Lower lobe of right lung (tissue), 2 donors: ENCODE data around the gene MLXIPL. TPM values are rescaled to one million over a fixed set of nuclear protein-coding genes. Genes with fewer than 3 reads are reported as not detected.

Experiments
- ATAC-seq, 2 donors: fragments of 200-7000 bp; cut with Tn5 transposase; one replicate each; pipeline ENCODE4 v1.9.1; 2020 to 2022; ENCODE audit warnings: mild to moderate bottlenecking in 2 of 2, moderate library complexity in 2 of 2
- DNase-seq: peaks from one replicate; pipeline ENCODE4 v3.0.0-alpha.2; 2020
- H3K27ac ChIP-seq: fragments of 200-600 bp; one replicate; pipeline ENCODE4 v1.8.0; 2022
- H3K27me3 ChIP-seq: fragments of 200-600 bp; one replicate; pipeline ENCODE4 v1.8.0; 2022; ENCODE audit warnings: low read depth
- H3K36me3 ChIP-seq: fragments of 200-600 bp; one replicate; pipeline ENCODE4 v1.8.0; 2022; ENCODE audit warnings: mild to moderate bottlenecking
- H3K4me1 ChIP-seq: fragments of 200-600 bp; one replicate; pipeline ENCODE4 v1.8.0; 2022
- H3K4me3 ChIP-seq: fragments of 200-600 bp; one replicate; pipeline ENCODE4 v1.8.0; 2022; ENCODE audit warnings: mild to moderate bottlenecking
- H3K9me3 ChIP-seq: fragments of 200-600 bp; one replicate; pipeline ENCODE4 v1.8.0; 2022
- intact Hi-C: fragments of 100-400 bp; cut with DNase I; formaldehyde crosslinking; loops from one replicate; pipeline ENCODE4 v1.11.0; 2022
- total RNA-seq: library from RNA; stranded (reverse); fragmentation: NEBNext Ultra II Directional; extraction: Animal tissue kit (Norgen Biotek cat#: 25700); gene quantifications from one replicate; pipeline ENCODE4 v1.2.1, GENCODE V29; 2021
- TF ChIP-seq, protein P1 (sequence below): fragments of 200-600 bp; IDR thresholded peaks from one replicate; pipeline ENCODE4 v1.8.0; 2022; ENCODE audit warnings: antibody characterized with exemption, mild to moderate bottlenecking
- donor health status: DM: no; HTN: yes; CAD: no; lungs with severe emphysema.

Gene MLXIPL
- total RNA-seq, 1 donor from 2014 or later = 10.7 TPM

DNA sequence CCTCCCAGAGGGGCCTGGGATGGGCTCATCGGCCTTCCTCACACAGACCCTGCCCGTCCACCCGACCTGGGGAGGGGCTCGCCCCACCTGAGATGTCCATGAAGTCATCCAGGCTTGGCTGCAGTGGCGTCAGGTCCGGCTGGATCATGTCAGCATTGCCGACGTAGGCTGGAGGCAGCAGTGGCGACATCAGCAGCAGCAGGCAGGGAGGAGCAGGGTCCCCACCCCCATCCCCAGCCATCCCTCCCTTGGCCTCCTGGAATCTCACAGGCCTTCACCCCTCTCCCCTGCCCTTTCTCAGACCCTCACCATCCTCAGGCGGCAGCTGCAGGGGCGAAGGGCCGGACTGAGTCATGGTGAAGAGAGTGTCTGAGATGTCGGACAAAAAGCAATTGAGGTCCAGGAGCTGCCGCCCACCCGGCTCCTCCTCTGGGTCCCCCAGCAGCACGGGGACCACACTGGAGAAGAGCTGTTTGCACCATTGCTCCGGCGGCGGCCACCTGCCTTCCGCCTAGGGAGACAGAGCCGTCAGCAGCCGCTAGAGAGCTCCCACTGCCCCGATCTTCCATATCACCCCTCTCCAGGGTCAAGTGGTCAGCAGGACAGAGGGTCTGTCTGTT lies 18.6 kb downstream of the MLXIPL start:
- Histone ChIP-seq H3K36me3 (no peaks in the 10 kb centered on the region), H3K27ac (no peak overlapping the region), H3K4me3 (no peak overlapping the region), H3K9me3 (no peaks in the 10 kb centered on the region), H3K27me3 (peaks cover 31% of the 10 kb centered on the region), H3K4me1 (peaks cover 5% of the 10 kb centered on the region)
- DNase-seq (no peak), ATAC-seq (no peak)
- TF ChIP-seq, protein P1, sequence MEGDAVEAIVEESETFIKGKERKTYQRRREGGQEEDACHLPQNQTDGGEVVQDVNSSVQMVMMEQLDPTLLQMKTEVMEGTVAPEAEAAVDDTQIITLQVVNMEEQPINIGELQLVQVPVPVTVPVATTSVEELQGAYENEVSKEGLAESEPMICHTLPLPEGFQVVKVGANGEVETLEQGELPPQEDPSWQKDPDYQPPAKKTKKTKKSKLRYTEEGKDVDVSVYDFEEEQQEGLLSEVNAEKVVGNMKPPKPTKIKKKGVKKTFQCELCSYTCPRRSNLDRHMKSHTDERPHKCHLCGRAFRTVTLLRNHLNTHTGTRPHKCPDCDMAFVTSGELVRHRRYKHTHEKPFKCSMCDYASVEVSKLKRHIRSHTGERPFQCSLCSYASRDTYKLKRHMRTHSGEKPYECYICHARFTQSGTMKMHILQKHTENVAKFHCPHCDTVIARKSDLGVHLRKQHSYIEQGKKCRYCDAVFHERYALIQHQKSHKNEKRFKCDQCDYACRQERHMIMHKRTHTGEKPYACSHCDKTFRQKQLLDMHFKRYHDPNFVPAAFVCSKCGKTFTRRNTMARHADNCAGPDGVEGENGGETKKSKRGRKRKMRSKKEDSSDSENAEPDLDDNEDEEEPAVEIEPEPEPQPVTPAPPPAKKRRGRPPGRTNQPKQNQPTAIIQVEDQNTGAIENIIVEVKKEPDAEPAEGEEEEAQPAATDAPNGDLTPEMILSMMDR = no peak
- intact Hi-C loops = loop anchor here (10.0 kb wide), 1 partner anchor 119 kb away; no protein-coding TSS in a partner anchor

DNA sequence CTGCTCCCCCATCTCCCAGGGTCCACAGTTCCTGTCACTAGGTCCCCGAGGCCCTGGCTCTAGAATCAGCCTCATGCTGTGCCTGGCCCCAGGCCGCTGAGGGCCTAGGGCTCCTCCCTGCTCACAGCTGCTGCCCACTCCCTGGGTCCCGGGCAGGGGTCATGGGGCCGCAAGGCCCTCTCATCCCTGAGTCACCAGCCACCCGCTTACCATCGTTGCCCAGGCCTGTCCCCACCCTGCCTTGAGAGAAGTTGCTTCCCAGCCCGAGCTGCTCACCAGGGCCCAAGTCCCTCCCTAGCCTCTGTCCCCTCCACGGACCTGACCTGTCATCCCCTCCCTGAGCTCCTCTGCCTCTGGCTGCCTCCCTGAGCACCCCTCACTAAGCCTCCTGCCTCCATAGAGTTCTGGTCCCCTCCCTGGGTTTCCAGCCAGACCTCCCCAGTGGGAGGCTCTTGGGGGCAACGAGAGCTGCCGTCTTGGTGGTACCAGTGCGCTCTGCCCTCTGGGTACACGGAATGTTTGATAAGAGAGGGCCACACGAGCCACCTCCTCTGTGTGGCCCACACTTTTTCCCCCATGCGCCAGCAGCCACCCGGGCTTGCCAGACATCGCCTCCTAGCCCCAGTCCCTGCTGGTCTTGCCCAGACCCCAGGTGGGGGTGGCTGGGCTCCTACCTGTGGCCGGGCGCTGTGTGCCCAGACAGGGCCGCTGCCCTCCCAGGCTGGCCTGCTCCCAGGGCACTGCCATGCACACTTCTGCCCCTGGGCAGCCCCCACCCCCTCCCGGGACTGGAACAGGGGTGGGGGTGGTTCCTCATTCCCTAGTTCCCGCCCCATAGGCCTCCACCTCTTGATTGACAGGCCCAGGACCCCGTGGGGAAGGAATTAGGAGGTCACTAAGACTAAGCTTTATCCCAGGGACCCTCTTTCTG lies 21.3 kb downstream of the MLXIPL start:
- H3K4me1 ChIP-seq = peaks cover 5% of the 10 kb centered on the region
- DNase-seq (no peak), ATAC-seq (no peak)
- peaks cover 31% of the 10 kb centered on the region for H3K27me3 ChIP-seq
- H3K4me3 ChIP-seq = no peak overlapping the region
- TF ChIP-seq, protein P1 = no peak
- no peaks in the 10 kb centered on the region for H3K36me3 ChIP-seq
- intact Hi-C loops = loop anchor here (10.0 kb wide), 1 partner anchor 122 kb away; no protein-coding TSS in a partner anchor
- H3K9me3 ChIP-seq = no peaks in the 10 kb centered on the region
- no peak overlapping the region for H3K27ac ChIP-seq

DNA sequence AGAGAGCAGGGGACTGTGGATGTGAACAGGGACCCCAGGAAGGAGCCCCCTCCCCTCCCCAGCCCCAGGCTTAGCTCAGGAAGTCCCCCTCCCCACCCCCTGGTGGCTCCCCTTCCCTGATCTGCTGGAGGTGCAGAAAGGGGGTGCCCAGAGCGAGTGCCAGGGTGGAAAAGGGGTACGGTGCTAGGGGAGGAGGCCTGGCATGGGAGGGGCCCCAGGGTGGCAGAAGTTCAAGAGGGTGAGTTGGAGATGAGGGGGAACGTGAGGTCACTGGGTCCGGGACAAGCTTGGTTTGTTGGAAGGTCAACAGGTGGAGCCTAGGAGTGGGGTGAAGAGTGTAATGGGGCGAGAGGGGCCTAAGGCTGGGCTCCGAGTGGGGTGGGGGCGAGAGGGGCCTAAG lies 24.4 kb downstream of the MLXIPL start:
- ATAC-seq (no peak), DNase-seq (no peak)
- Histone ChIP-seq H3K9me3 (no peaks in the 10 kb centered on the region), H3K4me3 (no peak overlapping the region), H3K36me3 (no peaks in the 10 kb centered on the region), H3K4me1 (no peaks in the 10 kb centered on the region), H3K27ac (no peak overlapping the region), H3K27me3 (peaks cover 13% of the 10 kb centered on the region)
- intact Hi-C loops = loop anchor here (10.0 kb wide), 1 partner anchor 125 kb away; no protein-coding TSS in a partner anchor
- TF ChIP-seq, protein P1 = no peak

DNA sequence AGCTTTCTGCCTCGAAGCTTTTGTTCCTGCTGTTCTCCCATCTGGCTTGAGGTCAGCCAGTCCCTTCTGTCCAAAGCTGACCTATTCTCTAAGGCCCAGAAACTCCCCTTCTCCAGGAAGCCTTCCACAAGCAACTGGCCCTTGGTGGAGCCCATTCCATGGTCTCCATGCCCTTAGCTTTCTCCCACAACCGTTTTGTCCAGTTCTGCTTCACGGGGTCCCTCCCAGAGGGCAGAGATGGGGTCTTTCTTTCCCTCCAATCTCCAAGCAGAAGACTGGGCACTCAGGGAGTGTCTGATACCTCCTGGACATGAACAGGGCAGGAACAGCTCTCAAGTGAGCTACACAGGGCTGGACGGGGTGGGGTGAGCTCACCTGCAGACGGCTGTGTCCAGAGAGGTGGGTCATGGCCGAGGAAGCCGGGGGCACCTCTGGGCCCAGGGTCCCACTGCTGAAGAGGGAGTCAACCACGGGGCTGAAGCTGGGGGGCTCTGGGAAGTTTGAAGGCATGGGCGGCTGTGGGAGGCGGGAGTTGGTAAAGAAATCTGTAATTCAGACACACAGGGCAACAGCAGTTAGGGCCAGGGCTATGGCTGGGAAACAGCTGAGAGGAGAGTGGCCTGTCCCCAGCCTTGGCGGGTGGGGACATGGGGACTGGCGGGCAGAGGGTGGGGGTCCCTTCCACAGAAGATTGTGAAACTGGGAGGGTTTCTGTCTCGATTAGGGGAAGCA lies 25.0 kb downstream of the MLXIPL start:
- H3K9me3 ChIP-seq = no peaks in the 10 kb centered on the region
- TF ChIP-seq, protein P1 = no peak
- ATAC-seq = no peak
- no peaks in the 10 kb centered on the region for H3K4me1 ChIP-seq
- no peak overlapping the region for H3K4me3 ChIP-seq
- intact Hi-C loops = no loop called here
- no peak overlapping the region for H3K27ac ChIP-seq
- no peaks in the 10 kb centered on the region for H3K36me3 ChIP-seq
- no peak for DNase-seq
- H3K27me3 ChIP-seq = peaks cover 13% of the 10 kb centered on the region

DNA sequence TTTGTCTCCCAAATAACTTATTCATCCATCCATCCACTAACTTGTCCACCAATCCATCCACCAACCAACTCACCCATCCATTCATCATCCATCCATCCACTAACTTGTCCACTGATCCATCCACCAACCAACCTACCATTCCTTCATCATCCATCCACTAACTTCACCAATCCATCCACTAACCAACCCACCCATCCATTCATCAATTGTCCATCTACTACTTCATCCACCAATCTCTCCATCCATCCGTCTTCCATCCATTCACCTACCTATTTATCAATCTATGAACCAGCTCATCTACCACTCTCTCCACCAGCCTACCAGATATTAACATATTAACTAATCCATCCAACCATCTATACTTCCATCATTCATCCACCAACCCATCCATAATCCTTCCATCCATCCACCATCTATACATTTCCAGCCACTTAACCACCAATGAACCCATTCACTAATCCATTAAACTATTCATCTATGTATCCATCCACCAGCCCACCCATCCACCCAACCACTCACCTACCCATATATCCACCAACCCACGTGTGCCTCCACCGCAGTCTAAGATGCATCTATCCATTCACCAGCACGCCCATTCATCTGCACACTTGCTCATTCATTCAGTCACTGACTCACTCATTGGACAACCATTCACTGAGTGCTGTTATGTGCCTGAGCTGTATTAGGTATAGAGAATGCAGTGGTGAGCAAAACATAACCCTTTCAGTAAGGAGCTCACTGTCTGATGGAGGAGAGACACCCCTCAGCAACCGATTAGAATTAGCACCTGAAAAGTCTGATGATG lies 26.1 kb downstream of the MLXIPL start:
- no peak overlapping the region for H3K4me3 ChIP-seq
- H3K27me3 ChIP-seq = peaks cover 10% of the 10 kb centered on the region
- no peaks in the 10 kb centered on the region for H3K36me3 ChIP-seq
- H3K9me3 ChIP-seq = no peaks in the 10 kb centered on the region
- TF ChIP-seq, protein P1 = no peak
- intact Hi-C loops = no loop called here
- no peak for ATAC-seq
- no peak overlapping the region for H3K27ac ChIP-seq
- DNase-seq = no peak
- no peaks in the 10 kb centered on the region for H3K4me1 ChIP-seq
